Stimulated activated CD8-positive, alpha-beta memory T cell treated with anti-CD3 and anti-CD28 coated beads, Interleukin-2, amount 100 ng/mL, for 1 hour (primary cell): ENCODE measurements around the gene PSMC3.
A peak's percentile ranks its signal among the peaks of the same experiment; 100 is the strongest.

Source experiments
- DNase-seq, 2 donors: peaks; one replicate each; pipeline ENCODE4 v3.0.0-alpha.2; 2020; ENCODE audit warnings: low read depth in 2 of 2

Gene PSMC3

GRCh38 chr11:47376525-47377371 lies 49.5 kb downstream of the PSMC3 start:
- no peak for DNase-seq

DNA sequence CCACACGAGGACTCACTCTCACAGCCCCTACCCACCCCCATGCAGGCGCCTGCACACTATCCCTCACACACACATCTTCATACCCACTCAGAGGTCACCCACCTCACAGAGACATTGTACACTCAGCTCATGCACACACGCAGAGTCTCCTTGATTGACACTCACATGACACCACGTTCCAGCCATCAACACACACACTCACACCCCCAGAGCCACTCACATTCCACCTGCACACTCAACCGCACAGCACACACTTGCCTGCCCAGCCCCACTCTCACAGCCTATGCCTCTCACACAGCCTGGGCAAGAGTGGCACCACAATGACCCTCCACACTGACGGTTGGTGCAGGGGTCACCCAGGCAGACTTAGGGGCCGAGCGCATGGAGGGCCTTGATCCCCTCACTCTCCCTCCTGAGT lies 50.1 kb downstream of the PSMC3 start:
- no peak for DNase-seq

GRCh38 chr11:47375546-47376085 lies 50.6 kb downstream of the PSMC3 start:
- no peak for DNase-seq

DNA sequence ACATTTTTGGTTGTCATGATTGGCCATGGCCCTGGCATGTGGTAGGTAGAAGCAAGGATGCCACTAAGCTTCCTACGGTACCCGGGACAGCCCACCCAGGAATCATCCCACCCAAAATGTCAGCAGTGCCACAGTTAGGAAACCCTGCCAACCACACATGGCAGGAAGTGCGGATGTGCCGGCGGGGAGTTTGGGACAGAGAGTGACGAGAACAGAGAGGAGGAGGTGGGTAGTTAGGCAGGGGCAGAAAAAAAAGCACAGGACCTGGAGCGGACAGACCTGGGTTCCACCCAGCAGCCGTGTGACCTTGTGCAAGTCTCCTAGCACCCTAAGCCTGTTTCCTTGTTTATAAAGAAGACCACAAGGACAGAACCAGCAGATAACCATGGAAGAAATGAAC lies 51.2 kb downstream of the PSMC3 start:
- DNase-seq, result no peak

DNA sequence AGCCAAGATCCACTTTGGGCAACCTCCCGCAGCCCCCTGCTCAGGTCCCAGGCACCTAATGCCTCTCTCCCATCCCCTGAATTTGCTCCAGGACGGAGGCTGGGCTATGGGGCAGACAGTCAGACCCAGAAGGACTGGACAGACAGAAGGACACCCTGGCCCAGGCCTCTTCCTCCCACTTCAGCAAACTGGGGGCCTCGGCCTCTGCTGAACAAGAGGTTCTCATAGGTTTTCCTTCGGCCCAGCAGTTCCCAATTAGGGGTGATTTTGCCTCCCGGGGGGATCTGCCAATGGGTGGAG lies 51.6 kb downstream of the PSMC3 start:
- DNase-seq, result no peak

DNA sequence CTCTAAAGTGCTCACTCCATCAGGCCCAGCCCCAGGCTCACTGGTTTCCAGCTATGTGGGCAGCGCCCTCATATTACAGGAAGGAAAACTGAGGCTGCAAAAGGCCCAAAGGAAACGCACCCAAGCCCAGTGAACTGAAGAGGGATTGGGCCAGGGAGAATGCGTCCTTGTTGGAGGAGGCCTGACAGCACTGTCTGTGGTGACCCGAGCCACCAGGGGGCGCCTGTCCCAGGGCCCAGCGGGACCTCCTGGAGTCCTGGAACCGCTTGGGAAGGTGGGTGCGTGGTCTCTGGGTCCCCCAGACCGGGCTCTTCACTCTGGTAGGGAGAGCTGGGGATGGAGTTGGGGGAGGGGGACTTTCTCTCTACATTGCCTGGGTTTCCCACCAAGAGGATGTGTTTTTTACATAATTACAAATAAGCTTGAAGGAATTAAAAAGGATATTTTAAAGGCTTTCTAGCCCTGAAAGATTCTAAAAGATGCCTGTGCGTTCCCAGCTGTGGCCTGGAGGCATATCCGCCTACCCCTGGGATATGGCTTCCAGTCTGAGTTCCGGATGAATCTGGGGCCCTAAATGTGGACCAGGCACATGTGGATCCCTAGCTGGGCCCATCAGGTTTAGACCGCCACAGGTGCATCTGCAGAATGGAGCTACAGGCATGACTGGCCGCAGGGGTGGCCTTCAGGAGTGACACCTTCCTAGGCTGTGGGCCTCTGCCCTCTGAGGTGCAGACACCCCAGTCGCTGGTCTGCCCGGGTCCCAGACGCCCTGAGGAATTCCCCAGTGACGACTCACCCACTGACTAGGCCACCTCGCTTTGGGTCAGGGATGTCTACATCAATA lies 52.1 kb downstream of the PSMC3 start:
- peak; percentile 77 to 80 for DNase-seq

- no peak for DNase-seq
Observed at GRCh38 chr11:47372422-47372821, 53.8 kb downstream of the PSMC3 start.

DNA sequence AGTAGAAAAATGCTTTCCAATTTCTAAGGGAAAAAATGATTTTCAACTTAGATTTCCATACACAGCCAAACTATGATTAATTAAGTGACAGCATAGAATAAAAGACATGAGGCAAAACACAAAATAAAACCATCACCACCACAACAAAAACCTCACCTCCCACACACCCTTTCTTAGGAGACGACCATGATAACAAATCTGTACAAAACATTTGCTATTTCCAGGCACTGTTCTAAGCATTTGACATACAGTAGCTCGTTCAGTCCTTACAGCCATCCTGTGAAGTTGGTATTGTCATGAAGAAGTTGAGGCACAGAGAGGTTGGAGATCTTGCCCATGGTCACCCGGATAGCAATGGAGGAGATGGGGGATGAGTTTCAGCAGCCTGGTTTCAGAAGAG lies 56.6 kb downstream of the PSMC3 start:
- no peak for DNase-seq
